ENCODE data around the gene CACNG1. TPM values are rescaled to one million over a fixed set of nuclear protein-coding genes. Genes with fewer than 3 reads are reported as not detected.

CACNG1 gene
- polyA plus RNA-seq, 1 of the 3 experiments (the other 2 are of a cell fraction): not detected

- Histone ChIP-seq H3K9me2 (no peaks in the 10 kb centered on the region), H3K27me3 (ENCODE audit: insufficient read depth) (no peaks in the 10 kb centered on the region), H3K4me3 (ENCODE audit: low read depth in 2 of 2, low read length in 1 of 2) (no peak overlapping the region), H2AFZ (ENCODE audit: low read depth) (no peak overlapping the region), H3K36me3 (replicated peaks in 1 of 2; ENCODE audit: control insufficient read depth in 1 of 2, insufficient read depth in 2 of 2, low read length in 1 of 2) (no peaks in the 10 kb centered on the region), H3K4me2 (no peak overlapping the region), H3K9me3 (no peaks in the 10 kb centered on the region), H3K4me1 (ENCODE audit: control insufficient read depth in 1 of 2, insufficient read depth in 2 of 2, low read depth in 1 of 2, low read length in 1 of 2) (no peaks in the 10 kb centered on the region), H3K79me2 (ENCODE audit: insufficient read depth) (no peaks in the 10 kb centered on the region), H3K27ac (ENCODE audit: low read depth in 2 of 2, low read length in 1 of 2) (no peak overlapping the region), H3K9ac (no peak overlapping the region), H3F3A (replicated peaks; ENCODE audit: insufficient read depth) (no peaks in the 10 kb centered on the region), H4K20me1 (ENCODE audit: insufficient read depth) (no peaks in the 10 kb centered on the region)
- no peak for DNase-seq
- POLR2A ChIA-PET: interaction anchor here (0.9 kb wide), 1 partner anchor 15 kb away, joined by 4 read pairs; no protein-coding TSS in a partner anchor
- CTCF ChIA-PET: interaction anchor here (1.3 to 1.6 kb wide), 2 partner anchors 123 to 308 kb away, joined by 4 to 5 read pairs; no protein-coding TSS in a partner anchor
- TF ChIP-seq TEAD4 (IDR thresholded peaks at IDR 0.05; ENCODE audit: borderline replicate concordance, insufficient read depth) (no peak), YY1 (IDR thresholded peaks at IDR 0.05; ENCODE audit: low read depth) (no peak), EZH2phosphoT487 (IDR thresholded peaks at IDR 0.05; ENCODE audit: borderline replicate concordance, low read depth) (no peak), FOXJ3 (CRISPR knock-in tag; IDR thresholded peaks at IDR 0.05) (no peak), USF1 (IDR thresholded peaks at IDR 0.05; ENCODE audit: borderline replicate concordance, low read depth) (no peak), NFIC (IDR thresholded peaks at IDR 0.05; ENCODE audit: borderline replicate concordance) (no peak), SMC3 (IDR thresholded peaks at IDR 0.05; ENCODE audit: low read depth, low read length) (no peak), RAD21 (IDR thresholded peaks at IDR 0.05; ENCODE audit: low read length) (no peak)
- 62% methylated on average over 11 of the region's 11 CpGs for WGBS (ENCODE audit: low lambda C conversion rate)
Observed at GRCh38 chr17:67035131-67036083, 8.9 kb upstream of the CACNG1 start.

GRCh38 chr17:67038861-67039365, 5.4 kb upstream of the CACNG1 start:
- ChIA-PET CTCF (interaction anchor here (0.9 to 1.6 kb wide), 5 partner anchors 11 to 121 kb away, joined by 3 to 5 read pairs (median 3); no protein-coding TSS in a partner anchor), POLR2A (interaction anchor here (1.1 kb wide), 1 partner anchor 119 kb away, joined by 3 read pairs; no protein-coding TSS in a partner anchor)
- Histone ChIP-seq H3K4me1 (ENCODE audit: control insufficient read depth in 1 of 2, insufficient read depth in 2 of 2, low read depth in 1 of 2, low read length in 1 of 2) (no peaks in the 10 kb centered on the region; a peak in 1 of 4 replicates), H3K36me3 (replicated peaks in 1 of 2; ENCODE audit: control insufficient read depth in 1 of 2, insufficient read depth in 2 of 2, low read length in 1 of 2) (no peaks in the 10 kb centered on the region), H3K9ac (no peak overlapping the region), H3K27me3 (ENCODE audit: insufficient read depth) (no peaks in the 10 kb centered on the region), H3K9me3 (no peaks in the 10 kb centered on the region), H3K79me2 (ENCODE audit: insufficient read depth) (no peaks in the 10 kb centered on the region), H3K4me3 (ENCODE audit: low read depth in 2 of 2, low read length in 1 of 2) (no peak overlapping the region), H4K20me1 (ENCODE audit: insufficient read depth) (no peaks in the 10 kb centered on the region), H3F3A (replicated peaks; ENCODE audit: insufficient read depth) (no peaks in the 10 kb centered on the region), H3K4me2 (no peak overlapping the region), H2AFZ (ENCODE audit: low read depth) (no peak overlapping the region), H3K27ac (ENCODE audit: low read depth in 2 of 2, low read length in 1 of 2) (no peak overlapping the region), H3K9me2 (no peaks in the 10 kb centered on the region)
- WGBS (ENCODE audit: low lambda C conversion rate): 63% methylated on average over 5 of the region's 5 CpGs
- TF ChIP-seq JUND (IDR thresholded peaks at IDR 0.05) (no peak), EP300 (IDR thresholded peaks at IDR 0.05; ENCODE audit: borderline replicate concordance in 1 of 2, low read depth in 1 of 2, low read length in 1 of 2) (no peak), MAX (IDR thresholded peaks at IDR 0.05; ENCODE audit: low read depth) (no peak), USF1 (IDR thresholded peaks at IDR 0.05; ENCODE audit: borderline replicate concordance, low read depth) (no peak), TEAD4 (IDR thresholded peaks at IDR 0.05; ENCODE audit: borderline replicate concordance, insufficient read depth) (no peak), IRF3 (IDR thresholded peaks at IDR 0.05; ENCODE audit: low read depth, low read length) (no peak), GATA2 (CRISPR knock-in tag; IDR thresholded peaks at IDR 0.05) (no peak), ELF1 (IDR thresholded peaks at IDR 0.05) (no peak), CTCF (IDR thresholded peaks at IDR 0.05) (no peak), RAD21 (IDR thresholded peaks at IDR 0.05; ENCODE audit: low read length) (no peak), SMC3 (IDR thresholded peaks at IDR 0.05; ENCODE audit: low read depth, low read length) (no peak), ZBTB33 (IDR thresholded peaks at IDR 0.05; ENCODE audit: borderline replicate concordance, low read depth) (no peak), CHD2 (IDR thresholded peaks at IDR 0.05; ENCODE audit: low read length, partially characterized antibody) (no peak)
- DNase-seq: no peak
